ENCODE data around the gene HM13. TPM values are rescaled to one million over a fixed set of nuclear protein-coding genes. Genes with fewer than 3 reads are reported as not detected.

The HM13 gene
- total and polyA plus RNA-seq, 11 donors: 22.3 to 119 (median 41.0) TPM

GRCh38 chr20:31597481-31597855, 83.2 kb downstream of the HM13 start:
- H3K36me3 ChIP-seq: no peaks in the 10 kb centered on the region
- H3K9me3 ChIP-seq: no peaks in the 10 kb centered on the region
- 83 to 94% (median 87%) methylated on average over 2 of the region's 2 CpGs for WGBS, 4 donors
- no peak for DNase-seq
- intact Hi-C loops (cut with DNase I): no loop called here
- no peak for ATAC-seq
- H3K4me1 ChIP-seq: peaks cover 3 to 35% (median 21%) of the 10 kb centered on the region in 12 donors
- no peaks in the 10 kb centered on the region for H3K27me3 ChIP-seq
- H3K27ac ChIP-seq: peak overlapping the region in 11 of 12 donors; percentile 73 to 97 (median 91)
- TF ChIP-seq POLR2A (IDR thresholded peaks at IDR 0.05) (no peak), CTCF (IDR thresholded peaks at IDR 0.05) (no peak)
- H3K4me3 ChIP-seq: no peak overlapping the region

- Histone ChIP-seq H3K4me1 (peaks cover 0 to 37% (median 12%) of the 10 kb centered on the region in 12 donors), H3K27me3 (peaks cover 0 to 14% (median 0%) of the 10 kb centered on the region in 9 donors), H3K36me3 (peaks cover 0 to 13% (median 0%) of the 10 kb centered on the region in 9 donors), H3K9me3 (no peaks in the 10 kb centered on the region), H3K27ac (peak overlapping the region in 7 of 12 donors; percentile 83 to 96 (median 95)), H3K4me3 (no peak overlapping the region)
- ATAC-seq (no peak), DNase-seq (no peak)
- TF ChIP-seq POLR2A (IDR thresholded peaks at IDR 0.05) (no peak), CTCF (IDR thresholded peaks at IDR 0.05) (no peak)
- intact Hi-C loops (cut with DNase I): no loop called here
- 94 to 99% (median 98%) methylated on average over 4 of the region's 4 CpGs for WGBS, 4 donors
These were observed 88.2 kb downstream of the HM13 start for GRCh38 chr20:31602431-31602778.

- peaks cover 0 to 14% (median 0%) of the 10 kb centered on the region in 9 donors for H3K27me3 ChIP-seq
- H3K4me1 ChIP-seq: peaks cover 0 to 42% (median 12%) of the 10 kb centered on the region in 12 donors
- intact Hi-C loops (cut with DNase I): no loop called here
- ATAC-seq (no peak), DNase-seq (no peak)
- H3K4me3 ChIP-seq: no peak overlapping the region
- peaks cover 0 to 13% (median 0%) of the 10 kb centered on the region in 9 donors for H3K36me3 ChIP-seq
- no peaks in the 10 kb centered on the region for H3K9me3 ChIP-seq
- 76 to 83% (median 79%) methylated on average over 17 of the region's 17 CpGs for WGBS, 4 donors
- TF ChIP-seq POLR2A (IDR thresholded peaks at IDR 0.05) (no peak), CTCF (IDR thresholded peaks at IDR 0.05) (no peak)
- H3K27ac ChIP-seq: peak overlapping the region in 8 of 12 donors; percentile 83 to 96 (median 94)
These were observed 88.7 kb downstream of the HM13 start for GRCh38 chr20:31602779-31603441.

- Histone ChIP-seq H3K4me1 (peaks cover 0 to 53% (median 20%) of the 10 kb centered on the region in 12 donors), H3K27me3 (peaks cover 0 to 14% (median 0%) of the 10 kb centered on the region in 9 donors), H3K4me3 (peak overlapping the region; percentile 58 to 91 (median 74)), H3K27ac (peak overlapping the region; percentile 83 to 96 (median 92)), H3K9me3 (no peaks in the 10 kb centered on the region), H3K36me3 (peaks cover 0 to 13% (median 0%) of the 10 kb centered on the region in 9 donors)
- 13 to 18% (median 13%) methylated on average over 31 to 43 of the region's 43 CpGs for WGBS, 4 donors
- intact Hi-C loops (cut with DNase I): loop anchor here in 5 of 10 donors (1.0 to 2.0 kb wide), 3 partner anchors 8 to 31 kb away; no protein-coding TSS in a partner anchor
- TF ChIP-seq POLR2A (IDR thresholded peaks at IDR 0.05) (peak in 1 of 2 donors; percentile 85), CTCF (IDR thresholded peaks at IDR 0.05) (no peak)
- ATAC-seq (peak; percentile 72 to 85 (median 83)), DNase-seq (peak; percentile 95 to 98 (median 97))
These were observed 89.8 kb downstream of the HM13 start for GRCh38 chr20:31603822-31604566.
